HEK293 (cell line): ENCODE data around the gene MRPL55.

Experiments used
- CTCF ChIA-PET: fragments of 350-600 bp; formaldehyde crosslinking; extraction: SDS; loops from one replicate; lab custom pipeline; 2021; ENCODE audit warnings: antibody characterized with exemption; lab: Yijun Ruan, JAX
- POLR2A ChIA-PET: fragments of 300-600 bp; formaldehyde crosslinking; extraction: SDS; loops from one replicate; lab custom pipeline; 2020; ENCODE audit warnings: antibody characterized with exemption, inconsistent platforms; lab: Yijun Ruan, JAX
- H3K27ac ChIP-seq: fragments of 200-500 bp; sonication (Bioruptor generic); 2 replicates; pipeline ENCODE4 v1.5.1; 2014; ENCODE audit warnings: low read depth, low read length, control low read depth, inconsistent platforms; ENCODE audit errors: extremely low read depth
- H3K36me3 ChIP-seq, 2 experiments: fragments of 200-500 bp in 1 of 2; sonication (Bioruptor generic) in 1 of 2; 1 replicate in 1 of 2; 2 replicates in 1 of 2; pipeline ENCODE4 v1.5.1; 2014 to 2017; ENCODE audit warnings: inconsistent platforms in 2 of 2, low read length in 2 of 2; ENCODE audit not compliant: control insufficient read depth in 2 of 2, insufficient read depth in 1 of 2
- H3K4me1 ChIP-seq: fragments of 200-500 bp; sonication (Bioruptor generic); 2 replicates; pipeline ENCODE4 v1.5.1; 2014; ENCODE audit warnings: mild to moderate bottlenecking, low read length, inconsistent platforms; ENCODE audit not compliant: control insufficient read depth, insufficient read depth
- H3K4me3 ChIP-seq: 2 replicates; pipeline ENCODE4 v1.5.1; 2011; ENCODE audit warnings: low read depth, mild to moderate bottlenecking, control low read depth, low read length, moderate library complexity
- H3K9me3 ChIP-seq: fragments of 200-500 bp; sonication (Bioruptor generic); 2 replicates; pipeline ENCODE4 v1.5.1; 2014; ENCODE audit warnings: low read depth, low read length, inconsistent platforms; ENCODE audit not compliant: control insufficient read depth, insufficient read depth
- EGR2 ChIP-seq: fragments of 450-650 bp; formaldehyde crosslinking; IDR thresholded peaks from 2 replicates; pipeline ENCODE4 v1.5.1; 2016; ENCODE audit warnings: low read depth, missing biosample characterization, missing genetic modification characterization
- IKZF3 ChIP-seq: fragments of 450-650 bp; IDR thresholded peaks from 2 replicates; pipeline ENCODE4 v1.5.0; 2018; ENCODE audit warnings: missing biosample characterization, mild to moderate bottlenecking, missing genetic modification characterization, moderate library complexity
- KLF1 ChIP-seq: fragments of 450-650 bp; formaldehyde crosslinking; IDR thresholded peaks from 2 replicates; pipeline ENCODE4 v1.5.1; 2016; ENCODE audit warnings: missing biosample characterization, missing genetic modification characterization
- KLF7 ChIP-seq: fragments of 450-650 bp; formaldehyde crosslinking; IDR thresholded peaks from 2 replicates; pipeline ENCODE4 v1.5.1; 2016; ENCODE audit warnings: missing biosample characterization, missing genetic modification characterization, borderline replicate concordance
- OSR2 ChIP-seq: fragments of 450-650 bp; formaldehyde crosslinking; IDR thresholded peaks from 2 replicates; pipeline ENCODE4 v1.5.1; 2016; ENCODE audit warnings: missing biosample characterization, missing genetic modification characterization
- SCRT1 ChIP-seq: fragments of 450-650 bp; formaldehyde crosslinking; IDR thresholded peaks from 2 replicates; pipeline ENCODE4 v1.5.1; 2016; ENCODE audit warnings: missing biosample characterization, missing genetic modification characterization, borderline replicate concordance
- ZBTB21 ChIP-seq: fragments of 450-650 bp; formaldehyde crosslinking; IDR thresholded peaks from 2 replicates; pipeline ENCODE4 v1.5.1; 2017; ENCODE audit warnings: missing biosample characterization, missing genetic modification characterization
- ZNF140 ChIP-seq: fragments of 450-650 bp; formaldehyde crosslinking; IDR thresholded peaks from 2 replicates; pipeline ENCODE4 v1.5.1; 2016; ENCODE audit warnings: missing biosample characterization, missing genetic modification characterization
- ZNF169 ChIP-seq: fragments of 450-650 bp; formaldehyde crosslinking; IDR thresholded peaks from 2 replicates; pipeline ENCODE4 v1.5.1; 2016; ENCODE audit warnings: missing biosample characterization, missing genetic modification characterization
- ZNF211 ChIP-seq: fragments of 450-650 bp; formaldehyde crosslinking; IDR thresholded peaks from 2 replicates; pipeline ENCODE4 v1.5.1; 2016; ENCODE audit warnings: low read depth, missing biosample characterization, missing genetic modification characterization
- ZNF266 ChIP-seq: fragments of 450-650 bp; formaldehyde crosslinking; IDR thresholded peaks from 2 replicates; pipeline ENCODE4 v1.5.1; 2016; ENCODE audit warnings: missing biosample characterization, missing genetic modification characterization, low read depth
- ZNF426 ChIP-seq: fragments of 450-650 bp; formaldehyde crosslinking; IDR thresholded peaks from 2 replicates; pipeline ENCODE4 v1.5.1; 2017; ENCODE audit warnings: missing biosample characterization, missing genetic modification characterization, mild to moderate bottlenecking, inconsistent platforms, moderate library complexity
- ZNF473 ChIP-seq: fragments of 450-650 bp; formaldehyde crosslinking; IDR thresholded peaks from 2 replicates; pipeline ENCODE4 v1.5.1; 2017; ENCODE audit warnings: missing biosample characterization, missing genetic modification characterization
- ZNF510 ChIP-seq: fragments of 450-650 bp; formaldehyde crosslinking; IDR thresholded peaks from 2 replicates; pipeline ENCODE4 v1.5.1; 2018; ENCODE audit warnings: mild to moderate bottlenecking, missing genetic modification characterization, missing biosample characterization; ENCODE audit not compliant: insufficient replicate concordance
- ZNF529 ChIP-seq: fragments of 450-650 bp; formaldehyde crosslinking; IDR thresholded peaks from 2 replicates; pipeline ENCODE4 v1.5.1; 2017; ENCODE audit warnings: missing genetic modification characterization, missing biosample characterization; ENCODE audit not compliant: insufficient replicate concordance
- ZNF555 ChIP-seq: fragments of 450-650 bp; formaldehyde crosslinking; conservative IDR thresholded peaks from 2 replicates; pipeline ENCODE4 v1.5.1; 2017; ENCODE audit warnings: missing biosample characterization, mild to moderate bottlenecking, missing genetic modification characterization, inconsistent platforms
- ZNF670 ChIP-seq: fragments of 450-650 bp; formaldehyde crosslinking; IDR thresholded peaks from 2 replicates; pipeline ENCODE4 v1.5.1; 2016; ENCODE audit warnings: missing biosample characterization, missing genetic modification characterization, low read depth
- ZNF707 ChIP-seq: fragments of 450-650 bp; formaldehyde crosslinking; IDR thresholded peaks from 2 replicates; pipeline ENCODE4 v1.5.1; 2016; ENCODE audit warnings: missing biosample characterization, missing genetic modification characterization
- ZNF768 ChIP-seq: fragments of 450-650 bp; formaldehyde crosslinking; IDR thresholded peaks from 2 replicates; pipeline ENCODE4 v1.5.1; 2018; ENCODE audit warnings: missing biosample characterization, mild to moderate bottlenecking, missing genetic modification characterization
- TF ChIP-seq, protein P1 (sequence below): fragments of 450-650 bp; formaldehyde crosslinking; IDR thresholded peaks from 2 replicates; pipeline ENCODE4 v1.5.1; 2017; ENCODE audit warnings: missing biosample characterization, missing genetic modification characterization
- TF ChIP-seq, protein P2 (sequence below): IDR thresholded peaks from 2 replicates; pipeline ENCODE4 v1.6.1; 2011; ENCODE audit warnings: mild to moderate bottlenecking, low read depth, low read length, borderline replicate concordance
- TF ChIP-seq, protein P3 (sequence below): fragments of 450-650 bp; formaldehyde crosslinking; IDR thresholded peaks from 2 replicates; pipeline ENCODE4 v1.5.1; 2016; ENCODE audit warnings: missing biosample characterization, missing genetic modification characterization, borderline replicate concordance
- TF ChIP-seq, protein P4 (sequence below): fragments of 450-650 bp; formaldehyde crosslinking; IDR thresholded peaks from 2 replicates; pipeline ENCODE4 v1.5.0; 2017; ENCODE audit warnings: missing biosample characterization, missing genetic modification characterization, borderline replicate concordance
- TF ChIP-seq, protein P5 (sequence below): fragments of 450-650 bp; formaldehyde crosslinking; IDR thresholded peaks from 2 replicates; pipeline ENCODE4; 2016; ENCODE audit warnings: missing biosample characterization, missing genetic modification characterization
- TF ChIP-seq, protein P6 (sequence below): fragments of 450-650 bp; formaldehyde crosslinking; IDR thresholded peaks from 2 replicates; pipeline ENCODE4 v1.5.1; 2017; ENCODE audit warnings: missing biosample characterization, missing genetic modification characterization

The MRPL55 gene

DNA sequence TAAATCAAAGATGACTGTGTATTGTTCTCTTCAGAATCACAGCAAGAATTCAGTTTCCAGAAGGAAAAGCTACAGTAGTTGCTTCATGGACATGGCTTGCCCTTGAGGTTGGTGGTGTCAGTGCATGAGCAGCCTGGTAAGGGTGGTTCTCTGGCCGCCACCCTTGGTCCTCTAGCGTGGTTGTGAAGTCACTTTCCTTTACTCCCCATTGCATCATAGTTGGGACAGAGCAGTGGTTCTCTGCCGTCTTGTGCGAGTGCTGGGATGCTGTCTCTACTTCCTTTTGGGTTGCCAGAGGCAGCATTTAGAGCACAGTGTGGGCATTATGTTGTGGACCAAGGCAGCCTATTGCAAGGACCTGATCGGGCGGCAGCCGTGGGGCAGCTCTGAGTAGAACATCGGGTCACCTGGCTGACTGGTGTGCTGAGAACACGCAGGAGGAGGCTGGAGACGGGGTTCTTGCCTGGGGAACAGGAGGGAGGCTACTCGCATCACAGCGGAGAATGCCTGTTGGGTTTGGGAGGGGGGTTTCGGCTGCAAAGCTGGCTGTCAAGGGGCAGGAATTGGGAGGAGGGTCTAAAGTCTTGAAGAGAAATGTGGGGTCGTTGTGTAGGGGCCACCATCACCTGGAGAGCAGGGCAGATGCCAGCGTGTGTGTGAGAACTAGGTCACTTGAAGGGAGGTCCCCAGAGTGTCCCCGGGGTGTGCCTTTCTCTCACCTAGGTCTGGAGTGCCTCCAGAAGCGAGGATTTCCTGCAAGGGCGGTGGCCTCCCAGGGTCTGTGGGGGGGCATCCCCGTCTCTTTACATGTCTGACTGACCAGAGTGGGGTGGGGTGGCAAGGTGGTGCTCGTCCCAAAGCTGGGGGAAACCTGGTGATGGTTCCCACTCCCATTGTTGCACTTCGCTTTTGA, 20.3 kb downstream of the MRPL55 start:
- Histone ChIP-seq H3K4me3 (no peak overlapping the region), H3K9me3 (no peaks in the 10 kb centered on the region), H3K27ac (no peak overlapping the region), H3K36me3 (peaks cover 3 to 79% of the 10 kb centered on the region in 2 experiments; a peak in 2 of 3 replicates), H3K4me1 (peaks cover 42% of the 10 kb centered on the region)
- POLR2A ChIA-PET = no interaction called here
- CTCF ChIA-PET = interaction anchor here (0.5 to 1.8 kb wide), 3 partner anchors 8 to 90 kb away, joined by 3 to 6 read pairs (median 5); no protein-coding TSS in a partner anchor
- TF ChIP-seq KLF7 (tag by site-specific recombination) = no peak
- TF ChIP-seq ZNF529 (tag by site-specific recombination) = no peak
- no peak; the same call in 1 of the 2 replicates for TF ChIP-seq ZNF140 (tag by site-specific recombination)
- no peak for TF ChIP-seq IKZF3 (tag by site-specific recombination)
- TF ChIP-seq, protein P1, sequence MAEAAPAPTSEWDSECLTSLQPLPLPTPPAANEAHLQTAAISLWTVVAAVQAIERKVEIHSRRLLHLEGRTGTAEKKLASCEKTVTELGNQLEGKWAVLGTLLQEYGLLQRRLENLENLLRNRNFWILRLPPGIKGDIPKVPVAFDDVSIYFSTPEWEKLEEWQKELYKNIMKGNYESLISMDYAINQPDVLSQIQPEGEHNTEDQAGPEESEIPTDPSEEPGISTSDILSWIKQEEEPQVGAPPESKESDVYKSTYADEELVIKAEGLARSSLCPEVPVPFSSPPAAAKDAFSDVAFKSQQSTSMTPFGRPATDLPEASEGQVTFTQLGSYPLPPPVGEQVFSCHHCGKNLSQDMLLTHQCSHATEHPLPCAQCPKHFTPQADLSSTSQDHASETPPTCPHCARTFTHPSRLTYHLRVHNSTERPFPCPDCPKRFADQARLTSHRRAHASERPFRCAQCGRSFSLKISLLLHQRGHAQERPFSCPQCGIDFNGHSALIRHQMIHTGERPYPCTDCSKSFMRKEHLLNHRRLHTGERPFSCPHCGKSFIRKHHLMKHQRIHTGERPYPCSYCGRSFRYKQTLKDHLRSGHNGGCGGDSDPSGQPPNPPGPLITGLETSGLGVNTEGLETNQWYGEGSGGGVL = no peak
- no peak for TF ChIP-seq ZNF707 (tag by site-specific recombination)
- TF ChIP-seq, protein P2, sequence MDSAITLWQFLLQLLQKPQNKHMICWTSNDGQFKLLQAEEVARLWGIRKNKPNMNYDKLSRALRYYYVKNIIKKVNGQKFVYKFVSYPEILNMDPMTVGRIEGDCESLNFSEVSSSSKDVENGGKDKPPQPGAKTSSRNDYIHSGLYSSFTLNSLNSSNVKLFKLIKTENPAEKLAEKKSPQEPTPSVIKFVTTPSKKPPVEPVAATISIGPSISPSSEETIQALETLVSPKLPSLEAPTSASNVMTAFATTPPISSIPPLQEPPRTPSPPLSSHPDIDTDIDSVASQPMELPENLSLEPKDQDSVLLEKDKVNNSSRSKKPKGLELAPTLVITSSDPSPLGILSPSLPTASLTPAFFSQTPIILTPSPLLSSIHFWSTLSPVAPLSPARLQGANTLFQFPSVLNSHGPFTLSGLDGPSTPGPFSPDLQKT = no peak
- no peak for TF ChIP-seq ZNF266 (tag by site-specific recombination)
- TF ChIP-seq ZNF555 (tag by site-specific recombination) = no peak
- TF ChIP-seq ZNF473 = no peak
- no peak for TF ChIP-seq OSR2 (tag by site-specific recombination)
- TF ChIP-seq, protein P3, sequence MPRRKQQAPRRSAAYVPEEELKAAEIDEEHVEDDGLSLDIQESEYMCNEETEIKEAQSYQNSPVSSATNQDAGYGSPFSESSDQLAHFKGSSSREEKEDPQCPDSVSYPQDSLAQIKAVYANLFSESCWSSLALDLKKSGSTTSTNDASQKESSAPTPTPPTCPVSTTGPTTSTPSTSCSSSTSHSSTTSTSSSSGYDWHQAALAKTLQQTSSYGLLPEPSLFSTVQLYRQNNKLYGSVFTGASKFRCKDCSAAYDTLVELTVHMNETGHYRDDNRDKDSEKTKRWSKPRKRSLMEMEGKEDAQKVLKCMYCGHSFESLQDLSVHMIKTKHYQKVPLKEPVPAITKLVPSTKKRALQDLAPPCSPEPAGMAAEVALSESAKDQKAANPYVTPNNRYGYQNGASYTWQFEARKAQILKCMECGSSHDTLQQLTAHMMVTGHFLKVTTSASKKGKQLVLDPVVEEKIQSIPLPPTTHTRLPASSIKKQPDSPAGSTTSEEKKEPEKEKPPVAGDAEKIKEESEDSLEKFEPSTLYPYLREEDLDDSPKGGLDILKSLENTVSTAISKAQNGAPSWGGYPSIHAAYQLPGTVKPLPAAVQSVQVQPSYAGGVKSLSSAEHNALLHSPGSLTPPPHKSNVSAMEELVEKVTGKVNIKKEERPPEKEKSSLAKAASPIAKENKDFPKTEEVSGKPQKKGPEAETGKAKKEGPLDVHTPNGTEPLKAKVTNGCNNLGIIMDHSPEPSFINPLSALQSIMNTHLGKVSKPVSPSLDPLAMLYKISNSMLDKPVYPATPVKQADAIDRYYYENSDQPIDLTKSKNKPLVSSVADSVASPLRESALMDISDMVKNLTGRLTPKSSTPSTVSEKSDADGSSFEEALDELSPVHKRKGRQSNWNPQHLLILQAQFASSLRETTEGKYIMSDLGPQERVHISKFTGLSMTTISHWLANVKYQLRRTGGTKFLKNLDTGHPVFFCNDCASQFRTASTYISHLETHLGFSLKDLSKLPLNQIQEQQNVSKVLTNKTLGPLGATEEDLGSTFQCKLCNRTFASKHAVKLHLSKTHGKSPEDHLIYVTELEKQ = no peak
- TF ChIP-seq, protein P4, sequence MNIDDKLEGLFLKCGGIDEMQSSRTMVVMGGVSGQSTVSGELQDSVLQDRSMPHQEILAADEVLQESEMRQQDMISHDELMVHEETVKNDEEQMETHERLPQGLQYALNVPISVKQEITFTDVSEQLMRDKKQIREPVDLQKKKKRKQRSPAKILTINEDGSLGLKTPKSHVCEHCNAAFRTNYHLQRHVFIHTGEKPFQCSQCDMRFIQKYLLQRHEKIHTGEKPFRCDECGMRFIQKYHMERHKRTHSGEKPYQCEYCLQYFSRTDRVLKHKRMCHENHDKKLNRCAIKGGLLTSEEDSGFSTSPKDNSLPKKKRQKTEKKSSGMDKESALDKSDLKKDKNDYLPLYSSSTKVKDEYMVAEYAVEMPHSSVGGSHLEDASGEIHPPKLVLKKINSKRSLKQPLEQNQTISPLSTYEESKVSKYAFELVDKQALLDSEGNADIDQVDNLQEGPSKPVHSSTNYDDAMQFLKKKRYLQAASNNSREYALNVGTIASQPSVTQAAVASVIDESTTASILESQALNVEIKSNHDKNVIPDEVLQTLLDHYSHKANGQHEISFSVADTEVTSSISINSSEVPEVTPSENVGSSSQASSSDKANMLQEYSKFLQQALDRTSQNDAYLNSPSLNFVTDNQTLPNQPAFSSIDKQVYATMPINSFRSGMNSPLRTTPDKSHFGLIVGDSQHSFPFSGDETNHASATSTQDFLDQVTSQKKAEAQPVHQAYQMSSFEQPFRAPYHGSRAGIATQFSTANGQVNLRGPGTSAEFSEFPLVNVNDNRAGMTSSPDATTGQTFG = no peak
- no peak for TF ChIP-seq SCRT1
- TF ChIP-seq KLF1 (tag by site-specific recombination) = peak; percentile 68
- TF ChIP-seq ZNF211 (tag by site-specific recombination) = no peak; the same call in 1 of the 2 replicates
- TF ChIP-seq, protein P5, sequence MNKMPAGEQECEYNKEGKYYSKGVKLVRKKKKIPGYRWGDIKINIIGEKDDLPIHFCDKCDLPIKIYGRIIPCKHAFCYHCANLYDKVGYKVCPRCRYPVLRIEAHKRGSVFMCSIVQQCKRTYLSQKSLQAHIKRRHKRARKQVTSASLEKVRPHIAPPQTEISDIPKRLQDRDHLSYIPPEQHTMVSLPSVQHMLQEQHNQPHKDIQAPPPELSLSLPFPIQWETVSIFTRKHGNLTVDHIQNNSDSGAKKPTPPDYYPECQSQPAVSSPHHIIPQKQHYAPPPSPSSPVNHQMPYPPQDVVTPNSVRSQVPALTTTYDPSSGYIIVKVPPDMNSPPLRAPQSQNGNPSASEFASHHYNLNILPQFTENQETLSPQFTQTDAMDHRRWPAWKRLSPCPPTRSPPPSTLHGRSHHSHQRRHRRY (tag by site-specific recombination) = no peak
- TF ChIP-seq ZNF510 (tag by site-specific recombination) = no peak
- TF ChIP-seq ZBTB21 (tag by site-specific recombination) = 0 out of 2 replicates have a peak, but pooled peaks have one; percentile 10
- TF ChIP-seq, protein P6, sequence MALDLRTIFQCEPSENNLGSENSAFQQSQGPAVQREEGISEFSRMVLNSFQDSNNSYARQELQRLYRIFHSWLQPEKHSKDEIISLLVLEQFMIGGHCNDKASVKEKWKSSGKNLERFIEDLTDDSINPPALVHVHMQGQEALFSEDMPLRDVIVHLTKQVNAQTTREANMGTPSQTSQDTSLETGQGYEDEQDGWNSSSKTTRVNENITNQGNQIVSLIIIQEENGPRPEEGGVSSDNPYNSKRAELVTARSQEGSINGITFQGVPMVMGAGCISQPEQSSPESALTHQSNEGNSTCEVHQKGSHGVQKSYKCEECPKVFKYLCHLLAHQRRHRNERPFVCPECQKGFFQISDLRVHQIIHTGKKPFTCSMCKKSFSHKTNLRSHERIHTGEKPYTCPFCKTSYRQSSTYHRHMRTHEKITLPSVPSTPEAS (tag by site-specific recombination) = no peak
- no peak for TF ChIP-seq ZNF169
- no peak for TF ChIP-seq EGR2
- TF ChIP-seq ZNF768 (tag by site-specific recombination) = no peak
- no peak for TF ChIP-seq ZNF426 (tag by site-specific recombination)
- no peak for TF ChIP-seq ZNF670
